PFSK-1 (cell line): Measurements from ENCODE around the gene EGR2.

ENCODE experiments used
- FOXP2 ChIP-seq: optimal IDR thresholded peaks from 2 replicates; pipeline ENCODE3; 2011; ENCODE audit warnings: borderline replicate concordance, control low read depth, inconsistent platforms; ENCODE audit not compliant: insufficient read depth; ENCODE audit errors: extremely low read length, extremely low read depth
- POLR2AphosphoS5 ChIP-seq: IDR thresholded peaks from 2 replicates; pipeline ENCODE4 v1.6.1; 2012; ENCODE audit warnings: low read depth, mild to moderate bottlenecking, control low read depth, low read length, moderate library complexity
- REST ChIP-seq, 2 experiments: IDR thresholded peaks; 2 replicates each; pipeline versions ENCODE4 v1.6.1 to v1.8.0; 2011 to 2012; ENCODE audit warnings: low read depth in 2 of 2, low read length in 2 of 2, control low read depth in 1 of 2, inconsistent platforms in 1 of 2, mild to moderate bottlenecking in 1 of 2, moderate library complexity in 1 of 2; ENCODE audit not compliant: insufficient read depth in 1 of 2
- SIN3A ChIP-seq: IDR thresholded peaks from 2 replicates; pipeline ENCODE4 v1.6.1; 2012; ENCODE audit warnings: mild to moderate bottlenecking, low read length, moderate library complexity, borderline replicate concordance; ENCODE audit not compliant: insufficient read depth
- TAF1 ChIP-seq: IDR thresholded peaks from 2 replicates; pipeline ENCODE4 v1.6.1; 2012; ENCODE audit warnings: low read length, control low read depth, borderline replicate concordance; ENCODE audit not compliant: insufficient read depth

GRCh38 chr10:62795762-62796161, 20.4 kb downstream of the EGR2 start:
- TF ChIP-seq POLR2AphosphoS5 (no peak), REST (IDR thresholded peaks at IDR 0.05; ENCODE audit: insufficient read depth in 1 of 2, low read depth in 2 of 2, low read length in 2 of 2) (no peak), TAF1 (no peak), FOXP2 (no peak), SIN3A (no peak)
